ENCODE data around the gene SEZ6. TPM values are rescaled to one million over a fixed set of nuclear protein-coding genes. Genes with fewer than 3 reads are reported as not detected.

Gene SEZ6
- total RNA-seq, 1 donor from 2014 or later: 10.1 TPM

DNA sequence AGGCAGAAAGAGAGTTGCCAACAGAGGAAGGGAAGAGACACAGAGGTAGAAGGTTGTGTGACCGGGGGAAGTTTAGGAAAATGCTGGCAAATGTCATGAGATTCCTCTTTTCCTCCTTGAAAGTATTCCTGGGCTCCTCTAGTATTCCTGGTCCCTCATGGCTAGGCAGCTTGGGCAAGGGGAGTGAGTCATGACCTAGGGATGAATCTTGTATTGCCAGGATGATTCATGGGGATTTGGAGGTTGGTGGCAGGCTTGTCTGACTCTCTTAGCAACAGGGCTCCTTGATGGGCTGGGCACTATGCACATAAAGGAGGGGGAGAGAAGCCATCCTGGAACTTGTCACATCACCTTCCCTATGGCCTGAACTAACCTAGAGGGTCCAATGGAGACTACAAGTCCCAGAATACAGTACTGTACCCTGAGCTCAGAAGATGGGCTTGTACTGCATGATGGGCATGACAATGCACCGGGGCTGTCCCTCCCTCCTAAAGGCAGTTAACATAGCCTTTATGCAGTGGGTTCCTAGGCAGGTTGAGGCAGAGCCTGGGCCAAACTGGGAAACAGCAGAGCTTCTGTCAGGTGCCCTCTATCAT is 2.1 kb upstream of the SEZ6 start:
- H3K4me1 Mint-ChIP-seq (ENCODE audit: low read depth): peaks cover 28% of the 10 kb centered on the region
- no peak overlapping the region for H3K27ac Mint-ChIP-seq
- peaks cover 53% of the 10 kb centered on the region for H3K27me3 Mint-ChIP-seq
- H3K9me3 Mint-ChIP-seq (ENCODE audit: low read depth): no peaks in the 10 kb centered on the region
- TF ChIP-seq, protein P1, sequence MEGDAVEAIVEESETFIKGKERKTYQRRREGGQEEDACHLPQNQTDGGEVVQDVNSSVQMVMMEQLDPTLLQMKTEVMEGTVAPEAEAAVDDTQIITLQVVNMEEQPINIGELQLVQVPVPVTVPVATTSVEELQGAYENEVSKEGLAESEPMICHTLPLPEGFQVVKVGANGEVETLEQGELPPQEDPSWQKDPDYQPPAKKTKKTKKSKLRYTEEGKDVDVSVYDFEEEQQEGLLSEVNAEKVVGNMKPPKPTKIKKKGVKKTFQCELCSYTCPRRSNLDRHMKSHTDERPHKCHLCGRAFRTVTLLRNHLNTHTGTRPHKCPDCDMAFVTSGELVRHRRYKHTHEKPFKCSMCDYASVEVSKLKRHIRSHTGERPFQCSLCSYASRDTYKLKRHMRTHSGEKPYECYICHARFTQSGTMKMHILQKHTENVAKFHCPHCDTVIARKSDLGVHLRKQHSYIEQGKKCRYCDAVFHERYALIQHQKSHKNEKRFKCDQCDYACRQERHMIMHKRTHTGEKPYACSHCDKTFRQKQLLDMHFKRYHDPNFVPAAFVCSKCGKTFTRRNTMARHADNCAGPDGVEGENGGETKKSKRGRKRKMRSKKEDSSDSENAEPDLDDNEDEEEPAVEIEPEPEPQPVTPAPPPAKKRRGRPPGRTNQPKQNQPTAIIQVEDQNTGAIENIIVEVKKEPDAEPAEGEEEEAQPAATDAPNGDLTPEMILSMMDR (IDR thresholded peaks at IDR 0.05; ENCODE audit: unreplicated experiment): no peak
- DNase-seq (ENCODE audit: low spot score, unreplicated experiment): no peak
- no peaks in the 10 kb centered on the region for H3K36me3 Mint-ChIP-seq (ENCODE audit: insufficient read depth)
- H3K4me3 Mint-ChIP-seq (ENCODE audit: low read depth): no peak overlapping the region

DNA sequence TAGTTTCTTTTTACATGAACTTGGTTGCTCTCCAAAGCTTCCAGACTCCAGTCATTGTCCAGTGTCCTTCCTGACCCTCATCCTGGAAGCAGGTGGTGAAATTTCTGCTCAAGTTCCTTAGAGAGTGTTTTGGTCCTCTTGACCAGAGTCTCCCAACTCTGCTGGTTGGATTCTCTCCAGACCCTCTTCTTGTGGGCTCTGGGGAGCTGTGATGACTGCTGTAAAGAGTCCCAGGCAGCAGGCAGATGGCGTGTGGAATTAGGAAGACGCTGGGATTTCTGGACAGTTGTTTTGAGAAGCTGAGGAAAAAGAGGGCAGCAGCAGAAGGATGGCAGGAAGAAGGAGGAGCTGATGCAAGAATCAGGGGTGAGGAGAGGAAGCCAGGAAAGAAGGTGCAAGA is 1.6 kb upstream of the SEZ6 start:
- H3K27ac Mint-ChIP-seq: no peak overlapping the region
- no peak for DNase-seq (ENCODE audit: low spot score, unreplicated experiment)
- no peaks in the 10 kb centered on the region for H3K36me3 Mint-ChIP-seq (ENCODE audit: insufficient read depth)
- H3K9me3 Mint-ChIP-seq (ENCODE audit: low read depth): no peaks in the 10 kb centered on the region
- H3K4me3 Mint-ChIP-seq (ENCODE audit: low read depth): no peak overlapping the region
- peaks cover 55% of the 10 kb centered on the region for H3K27me3 Mint-ChIP-seq
- TF ChIP-seq, protein P1 (IDR thresholded peaks at IDR 0.05; ENCODE audit: unreplicated experiment): no peak
- peaks cover 28% of the 10 kb centered on the region for H3K4me1 Mint-ChIP-seq (ENCODE audit: low read depth)

DNA sequence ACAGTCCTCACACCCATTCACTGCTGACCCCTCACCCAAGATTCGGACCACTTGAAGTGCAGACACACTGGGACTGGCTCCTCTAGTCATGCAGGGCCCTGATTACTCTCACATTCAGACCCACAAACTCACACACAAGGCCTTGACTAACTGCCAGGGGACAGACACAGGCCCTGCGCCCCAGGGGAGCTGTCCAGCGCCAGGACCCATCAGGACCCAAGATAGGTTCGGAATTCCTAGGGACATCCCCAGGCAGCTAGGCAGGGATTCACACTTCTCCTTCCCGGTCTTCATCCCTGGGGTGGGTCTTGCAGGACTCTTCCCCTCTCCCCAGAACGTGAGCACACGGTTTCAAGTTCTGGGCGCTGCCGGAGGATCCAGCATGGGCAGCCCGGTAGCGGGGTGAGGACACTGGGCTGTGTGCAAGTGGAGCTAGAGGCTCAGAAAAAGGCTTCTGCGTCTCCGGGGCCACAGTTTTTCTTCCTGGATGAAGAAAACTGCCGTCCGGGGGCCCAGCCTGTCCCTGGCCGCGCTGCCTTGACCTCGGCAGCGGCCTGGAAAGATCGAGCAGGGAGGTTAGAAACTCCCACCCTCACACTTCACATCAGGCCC is 1.6 kb downstream of the SEZ6 start:
- Mint-ChIP-seq H3K4me1 (ENCODE audit: low read depth) (peaks cover 13% of the 10 kb centered on the region), H3K4me3 (ENCODE audit: low read depth) (peak overlapping the region; percentile 47), H3K36me3 (ENCODE audit: insufficient read depth) (no peaks in the 10 kb centered on the region), H3K27ac (no peak overlapping the region), H3K9me3 (ENCODE audit: low read depth) (no peaks in the 10 kb centered on the region), H3K27me3 (peaks cover 68% of the 10 kb centered on the region)
- TF ChIP-seq, protein P1 (IDR thresholded peaks at IDR 0.05; ENCODE audit: unreplicated experiment): no peak
- DNase-seq (ENCODE audit: low spot score, unreplicated experiment): no peak

DNA sequence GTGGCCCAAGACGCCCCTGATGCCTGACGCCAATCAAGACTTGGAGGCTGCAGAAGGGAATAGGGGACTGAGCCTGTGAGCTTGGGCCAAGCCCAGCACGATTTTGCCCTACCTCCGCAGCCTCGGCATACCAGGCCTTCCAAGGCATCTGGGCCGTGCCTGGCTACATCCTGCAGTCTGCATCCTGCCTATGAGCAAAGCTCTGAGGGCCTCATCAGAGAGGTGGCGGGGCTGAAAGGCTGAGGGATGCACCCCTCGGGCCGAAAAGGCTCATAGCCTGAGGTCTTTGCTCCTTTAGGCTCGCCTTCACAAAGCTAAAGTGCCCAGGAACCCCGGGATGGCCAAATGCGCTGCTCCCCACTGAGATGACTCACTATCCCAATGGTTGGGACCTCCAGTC is 2.5 kb downstream of the SEZ6 start:
- H3K27ac Mint-ChIP-seq: no peak overlapping the region
- H3K27me3 Mint-ChIP-seq: peaks cover 71% of the 10 kb centered on the region
- peaks cover 9% of the 10 kb centered on the region for H3K4me1 Mint-ChIP-seq (ENCODE audit: low read depth)
- H3K36me3 Mint-ChIP-seq (ENCODE audit: insufficient read depth): no peaks in the 10 kb centered on the region
- H3K4me3 Mint-ChIP-seq (ENCODE audit: low read depth): no peak overlapping the region
- no peaks in the 10 kb centered on the region for H3K9me3 Mint-ChIP-seq (ENCODE audit: low read depth)
- TF ChIP-seq, protein P1 (IDR thresholded peaks at IDR 0.05; ENCODE audit: unreplicated experiment): no peak
- no peak for DNase-seq (ENCODE audit: low spot score, unreplicated experiment)

DNA sequence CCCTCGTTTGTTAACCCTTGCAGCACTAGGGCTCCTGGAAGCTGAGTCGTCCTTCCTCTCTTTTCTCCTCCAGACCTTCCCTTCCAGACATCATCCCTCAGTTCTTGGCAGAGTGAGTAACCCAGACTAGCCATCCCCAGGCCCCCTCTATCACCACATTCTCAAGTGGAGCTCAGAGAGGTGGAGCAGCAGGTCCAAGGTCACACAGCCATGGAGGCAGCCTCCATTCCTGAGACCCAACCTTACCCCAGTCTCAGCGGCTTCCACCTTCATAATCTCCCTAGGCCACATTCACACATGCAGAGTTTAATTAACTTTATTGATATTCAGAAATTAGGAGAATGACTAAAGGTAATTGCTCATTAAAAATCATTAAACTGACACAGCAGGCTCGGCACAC is 3.0 kb downstream of the SEZ6 start:
- Mint-ChIP-seq H3K4me3 (ENCODE audit: low read depth) (no peak overlapping the region), H3K27ac (no peak overlapping the region), H3K27me3 (peaks cover 71% of the 10 kb centered on the region), H3K9me3 (ENCODE audit: low read depth) (no peaks in the 10 kb centered on the region), H3K4me1 (ENCODE audit: low read depth) (peaks cover 9% of the 10 kb centered on the region), H3K36me3 (ENCODE audit: insufficient read depth) (no peaks in the 10 kb centered on the region)
- DNase-seq (ENCODE audit: low spot score, unreplicated experiment): no peak
- TF ChIP-seq, protein P1 (IDR thresholded peaks at IDR 0.05; ENCODE audit: unreplicated experiment): no peak

Data from progenitor cell of endocrine pancreas (in vitro differentiated cells).